ENCODE data around the gene DAB1.
"Not testable (repeated sequence)": the region's sequence is repeated elsewhere in the genome, so short reads cannot be mapped to it uniquely, and the experiment has no call there.

DAB1 gene

GRCh38 chr1:57220905-57221304, 203.0 kb downstream of the DAB1 start:
- DNase-seq (ENCODE audit: low read depth, low spot score), result not testable (repeated sequence)

GRCh38 chr1:57218487-57219079, 205.3 kb downstream of the DAB1 start:
- DNase-seq (ENCODE audit: low read depth, low spot score), result no peak

GRCh38 chr1:57217905-57218304, 206.0 kb downstream of the DAB1 start:
- no peak for DNase-seq (ENCODE audit: low read depth, low spot score)

GRCh38 chr1:57214951-57215575, 208.8 kb downstream of the DAB1 start:
- no peak for DNase-seq (ENCODE audit: low read depth, low spot score)

- no peak for DNase-seq (ENCODE audit: low read depth, low spot score)
Observed at GRCh38 chr1:57210881-57211280, 213.0 kb downstream of the DAB1 start.

- no peak for DNase-seq (ENCODE audit: low read depth, low spot score)
Observed at GRCh38 chr1:57209495-57209894, 214.4 kb downstream of the DAB1 start.

GRCh38 chr1:57208741-57209302, 215.0 kb downstream of the DAB1 start:
- no peak for DNase-seq (ENCODE audit: low read depth, low spot score)

GRCh38 chr1:57206038-57206437, 217.8 kb downstream of the DAB1 start:
- DNase-seq (ENCODE audit: low read depth, low spot score), result no peak

- DNase-seq (ENCODE audit: low read depth, low spot score), result no peak
Observed at GRCh38 chr1:57204942-57205787, 218.7 kb downstream of the DAB1 start.

- DNase-seq (ENCODE audit: low read depth, low spot score), result no peak
Observed at GRCh38 chr1:57204091-57204490, 219.8 kb downstream of the DAB1 start.

- no peak for DNase-seq (ENCODE audit: low read depth, low spot score)
Observed at GRCh38 chr1:57202241-57202640, 221.6 kb downstream of the DAB1 start.

GRCh38 chr1:57198912-57199311, 224.9 kb downstream of the DAB1 start:
- DNase-seq (ENCODE audit: low read depth, low spot score), result no peak

- DNase-seq (ENCODE audit: low read depth, low spot score), result no peak
Observed at GRCh38 chr1:57195436-57195941, 228.4 kb downstream of the DAB1 start.

GRCh38 chr1:57192222-57192621, 231.6 kb downstream of the DAB1 start:
- no peak for DNase-seq (ENCODE audit: low read depth, low spot score)

GRCh38 chr1:57190898-57191297, 233.0 kb downstream of the DAB1 start:
- no peak for DNase-seq (ENCODE audit: low read depth, low spot score)

GRCh38 chr1:57188168-57188567, 235.7 kb downstream of the DAB1 start:
- no peak for DNase-seq (ENCODE audit: low read depth, low spot score)

- no peak for DNase-seq (ENCODE audit: low read depth, low spot score)
Observed at GRCh38 chr1:57186455-57186854, 237.4 kb downstream of the DAB1 start.

GRCh38 chr1:57179001-57179400, 244.9 kb downstream of the DAB1 start:
- DNase-seq (ENCODE audit: low read depth, low spot score), result no peak

- no peak for DNase-seq (ENCODE audit: low read depth, low spot score)
Observed at GRCh38 chr1:57175506-57175905, 248.4 kb downstream of the DAB1 start.

GRCh38 chr1:57172040-57172439, 251.8 kb downstream of the DAB1 start:
- no peak for DNase-seq (ENCODE audit: low read depth, low spot score)

GRCh38 chr1:57167997-57168396, 255.9 kb downstream of the DAB1 start:
- DNase-seq (ENCODE audit: low read depth, low spot score), result no peak

- no peak for DNase-seq (ENCODE audit: low read depth, low spot score)
Observed at GRCh38 chr1:57165546-57165945, 258.3 kb downstream of the DAB1 start.
